Heart left ventricle (tissue), 16 donors: ENCODE data around the gene ARF3. TPM values are rescaled to one million over a fixed set of nuclear protein-coding genes. Genes with fewer than 3 reads are reported as not detected.

Source experiments
- ATAC-seq, 4 donors: fragments of 200-7000 bp; cut with Tn5 transposase; one replicate each; pipeline ENCODE4 v1.9.1; 2020 to 2022; ENCODE audit warnings: moderate library complexity in 4 of 4, mild to moderate bottlenecking in 3 of 4, moderate number of reproducible peaks in 1 of 4
- DNase-seq, 5 donors: peaks; one replicate each; pipeline ENCODE4 v3.0.0-alpha.2; 2020
- H3K27ac ChIP-seq, 12 donors: fragments of 200-600 bp; sonication (generic) in 4 of 12; one replicate each; pipeline versions ENCODE4 v1.5.0 to v1.8.0; 2016 to 2022; ENCODE audit warnings: mild to moderate bottlenecking in 2 of 12
- H3K27me3 ChIP-seq, 9 donors: fragments of 200-600 bp; sonication (generic) in 2 of 9; one replicate each; pipeline versions ENCODE4 v1.5.1 to v1.8.0; 2016 to 2022; ENCODE audit warnings: mild to moderate bottlenecking in 3 of 9
- H3K36me3 ChIP-seq, 9 donors: fragments of 200-600 bp; sonication (generic) in 2 of 9; one replicate each; pipeline versions ENCODE4 v1.5.0 to v1.8.0; 2018 to 2022; ENCODE audit warnings: mild to moderate bottlenecking in 2 of 9
- H3K4me1 ChIP-seq, 12 donors: fragments of 200-600 bp; sonication (generic) in 4 of 12; one replicate each; pipeline versions ENCODE4 v1.5.0 to v1.8.0; 2016 to 2022; ENCODE audit warnings: mild to moderate bottlenecking in 3 of 12
- H3K4me3 ChIP-seq, 12 donors: fragments of 200-600 bp; sonication (generic) in 4 of 12; one replicate each; pipeline versions ENCODE4 v1.5.0 to v1.8.0; 2017 to 2022; ENCODE audit warnings: mild to moderate bottlenecking in 9 of 12, moderate library complexity in 4 of 12
- H3K9me3 ChIP-seq, 12 donors: fragments of 200-600 bp; sonication (generic) in 4 of 12; one replicate each; pipeline versions ENCODE4 v1.5.0 to v1.8.0; 2016 to 2022; ENCODE audit warnings: mild to moderate bottlenecking in 1 of 12
- POLR2A ChIP-seq, 2 donors: fragments of 450-650 bp; IDR thresholded peaks; one replicate each; pipeline ENCODE4 v1.6.1; 2017; ENCODE audit warnings: antibody characterized with exemption in 2 of 2, mild to moderate bottlenecking in 2 of 2, moderate library complexity in 2 of 2
- WGBS, 4 donors: extraction: QIAGEN DNeasy Blood & Tissue Kit in 2 of 4; methylation state at CpG; one replicate each; pipeline versions ENCODE4 v1.1.5 to v1.1.7; 2013 to 2018; 5-methylcytosine and 5-hydroxymethylcytosine counted together
- intact Hi-C, 10 donors: fragments of 100-400 bp; cut with DNase I; formaldehyde crosslinking; loops; one replicate each; pipeline versions ENCODE4 v1.11.1 to v1.14.2; 2022
- polyA plus RNA-seq, 2 donors: library from polyadenylated mRNA; stranded (reverse); fragments of 200-250 nt; gene quantifications; one replicate each; pipeline ENCODE4 v1.2.3, GENCODE V29; 2013
- total RNA-seq, 9 donors: library from RNA; depleted of rRNA in 2 of 9; stranded (reverse); fragments of >200 nt in 2 of 9; fragmentation: NEBNext Ultra II Directional in 3 of 9; extraction: Animal tissue kit (Norgen Biotek cat#: 25700) in 3 of 9; gene quantifications; one replicate each; pipeline versions ENCODE4 v1.1.0 to v1.2.4, GENCODE V29; 2016 to 2023
- TF ChIP-seq, protein P1 (sequence below), 12 donors: fragments of 200-600 bp; sonication (generic) in 4 of 12; IDR thresholded peaks; one replicate each; pipeline versions ENCODE4 v1.5.0 to v1.8.0; 2018 to 2022; ENCODE audit warnings: antibody characterized with exemption in 12 of 12, mild to moderate bottlenecking in 5 of 12
- donor health status: ischemic (EF 13 %, LVEDD 7.1; RV severe dilation, severe dysfunction).
- donor health status: healthy with polysubstance abuse.
- donor health status: DM: no; HTN: yes; CAD: no.
- donor health status: DM: no; HTN: no; CAD: no.
- donor health status: ischemic (EF 25% LVEDD 6.9; RV normal size, moderate dysfunction).
- donor health status: ischemic (EF 25% LVEDD 5.7; RV mildly dilated, moderate dysfunction).
- donor health status: healthy.
- donor health status: DM: yes; HTN: yes; CAD: no.
- donor health status: ischemic (EF 35%, LVEDD 5.7; RV mildly dilated, moderate dysfunction).
- donor health status: nonischemic (EF 11% LVEDD 7.7; RV severe dilation, severe dysfunction).
- donor health status: DM: yes; HTN: yes; CAD: no.
- donor health status: PGD.
- donor health status: ischemic (EF 29% LVEDD 5.4; RV normal size, mild dysfunction).
- donor health status: nonischemic (EF 23%, LVEDD 6.1; RV moderate dilation, normal function).

ARF3 gene
- total and polyA plus RNA-seq, 11 donors: 35.8 to 130 (median 54.0) TPM

- ATAC-seq (peak; percentile 86 to 99 (median 98)), DNase-seq (peak; percentile 66 to 85 (median 74))
- peak overlapping the region in 10 of 12 donors; percentile 11 to 50 (median 36) for H3K4me3 ChIP-seq
- H3K36me3 ChIP-seq: no peaks in the 10 kb centered on the region
- H3K27me3 ChIP-seq: peaks cover 0 to 16% (median 2%) of the 10 kb centered on the region in 9 donors
- 5 to 10% (median 6%) methylated on average over 33 to 37 of the region's 37 CpGs for WGBS, 4 donors
- no peak overlapping the region for H3K27ac ChIP-seq
- H3K4me1 ChIP-seq: peaks cover 0 to 10% (median 7%) of the 10 kb centered on the region in 12 donors
- TF ChIP-seq POLR2A (IDR thresholded peaks at IDR 0.05): no peak
- TF ChIP-seq, protein P1, sequence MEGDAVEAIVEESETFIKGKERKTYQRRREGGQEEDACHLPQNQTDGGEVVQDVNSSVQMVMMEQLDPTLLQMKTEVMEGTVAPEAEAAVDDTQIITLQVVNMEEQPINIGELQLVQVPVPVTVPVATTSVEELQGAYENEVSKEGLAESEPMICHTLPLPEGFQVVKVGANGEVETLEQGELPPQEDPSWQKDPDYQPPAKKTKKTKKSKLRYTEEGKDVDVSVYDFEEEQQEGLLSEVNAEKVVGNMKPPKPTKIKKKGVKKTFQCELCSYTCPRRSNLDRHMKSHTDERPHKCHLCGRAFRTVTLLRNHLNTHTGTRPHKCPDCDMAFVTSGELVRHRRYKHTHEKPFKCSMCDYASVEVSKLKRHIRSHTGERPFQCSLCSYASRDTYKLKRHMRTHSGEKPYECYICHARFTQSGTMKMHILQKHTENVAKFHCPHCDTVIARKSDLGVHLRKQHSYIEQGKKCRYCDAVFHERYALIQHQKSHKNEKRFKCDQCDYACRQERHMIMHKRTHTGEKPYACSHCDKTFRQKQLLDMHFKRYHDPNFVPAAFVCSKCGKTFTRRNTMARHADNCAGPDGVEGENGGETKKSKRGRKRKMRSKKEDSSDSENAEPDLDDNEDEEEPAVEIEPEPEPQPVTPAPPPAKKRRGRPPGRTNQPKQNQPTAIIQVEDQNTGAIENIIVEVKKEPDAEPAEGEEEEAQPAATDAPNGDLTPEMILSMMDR (IDR thresholded peaks at IDR 0.05): peak; percentile 81 to 98 (median 94)
- intact Hi-C loops: loop anchor here (1.0 to 2.0 kb wide), 4 partner anchors 37 to 39 kb away; partner anchors contain the start of gene DDX23 (in 4 of the 10)
- no peaks in the 10 kb centered on the region for H3K9me3 ChIP-seq
These were observed 66.4 kb downstream of the ARF3 start for GRCh38 chr12:48890657-48891418.

GRCh38 chr12:48889679-48890078 is 67.6 kb downstream of the ARF3 start:
- 82 to 94% (median 87%) methylated on average over 3 of the region's 3 CpGs for WGBS, 4 donors
- H3K4me3 ChIP-seq: no peak overlapping the region
- DNase-seq (no peak), ATAC-seq (no peak)
- no peaks in the 10 kb centered on the region for H3K36me3 ChIP-seq
- H3K4me1 ChIP-seq: peaks cover 0 to 10% (median 7%) of the 10 kb centered on the region in 12 donors
- intact Hi-C loops: loop anchor here (1.0 to 2.0 kb wide), 4 partner anchors 35 to 37 kb away; partner anchors contain the start of gene DDX23 (in 4 of the 10)
- no peaks in the 10 kb centered on the region for H3K9me3 ChIP-seq
- no peak overlapping the region for H3K27ac ChIP-seq
- no peak for TF ChIP-seq POLR2A (IDR thresholded peaks at IDR 0.05)
- TF ChIP-seq, protein P1 (IDR thresholded peaks at IDR 0.05): no peak
- H3K27me3 ChIP-seq: peaks cover 0 to 16% (median 2%) of the 10 kb centered on the region in 9 donors

Other genes with a start within 250 kb of the ARF3 start
- gene CCNT1, start 240.8 kb downstream of the ARF3 start, total RNA-seq: 10 to 100 TPM; 11.0 to 29.7 (median 18.1) TPM
- gene CCNT1, start 240.8 kb downstream of the ARF3 start, polyA plus RNA-seq: 1 to 10 TPM; 2.4 to 5.4 TPM
- 100 to 1,000 TPM in 8 of 9 donors, 10 to 100 TPM in 1; 88.4 to 145 (median 106) TPM for gene ADCY6, start 168.4 kb downstream of the ARF3 start, total RNA-seq
- 10 to 100 TPM; 60.6 to 87.7 TPM for gene ADCY6, start 168.4 kb downstream of the ARF3 start, polyA plus RNA-seq
- 10 to 100 TPM in 1 of 9 donors, 1 to 10 TPM in 8; 3.2 to 11.2 (median 5.3) TPM for gene CACNB3, start 139.0 kb downstream of the ARF3 start, total RNA-seq
- 1 to 10 TPM; 4.4 to 5.7 TPM for gene CACNB3, start 139.0 kb downstream of the ARF3 start, polyA plus RNA-seq
- gene DDX23, start 105.3 kb downstream of the ARF3 start, total RNA-seq: 10 to 100 TPM; 25.3 to 51.2 (median 35.8) TPM
- 10 to 100 TPM; 16.8 to 43.2 TPM for gene DDX23, start 105.3 kb downstream of the ARF3 start, polyA plus RNA-seq
- gene RND1, start 91.6 kb downstream of the ARF3 start, total RNA-seq: 1 to 10 TPM in 2 of 9 donors, under 1 TPM in 5, not detected in 2; 0.35 to 1.5 (median 0.60) TPM
- under 1 TPM; 0.53 to 0.95 TPM for gene RND1, start 91.6 kb downstream of the ARF3 start, polyA plus RNA-seq
- gene FKBP11, start 32.0 kb downstream of the ARF3 start, total RNA-seq: 10 to 100 TPM in 2 of 9 donors, 1 to 10 TPM in 7; 1.6 to 26.0 (median 3.2) TPM
- gene FKBP11, start 32.0 kb downstream of the ARF3 start, polyA plus RNA-seq: 10 to 100 TPM in 1 of 2 donors, 1 to 10 TPM in 1; 5.5 to 28.1 TPM
- gene WNT10B, start 14.2 kb upstream of the ARF3 start, total RNA-seq: 1 to 10 TPM in 1 of 9 donors, under 1 TPM in 7, not detected in 1; 0.12 to 1.3 (median 0.22) TPM
- under 1 TPM; 0.08 to 0.28 TPM for gene WNT10B, start 14.2 kb upstream of the ARF3 start, polyA plus RNA-seq
- gene WNT1, start 20.8 kb upstream of the ARF3 start, total RNA-seq: under 1 TPM in 1 of 9 donors, not detected in 8; 0.29 TPM
- not detected for gene WNT1, start 20.8 kb upstream of the ARF3 start, polyA plus RNA-seq
- gene DDN, start 41.9 kb upstream of the ARF3 start, total RNA-seq: 1 to 10 TPM in 4 of 9 donors, under 1 TPM in 5; 0.40 to 2.8 (median 0.95) TPM
- gene DDN, start 41.9 kb upstream of the ARF3 start, polyA plus RNA-seq: under 1 TPM; 0.42 to 0.91 TPM
- 100 to 1,000 TPM in 2 of 9 donors, 10 to 100 TPM in 7; 72.0 to 107 (median 98.6) TPM for gene PRKAG1, start 61.3 kb upstream of the ARF3 start, total RNA-seq
- gene PRKAG1, start 61.3 kb upstream of the ARF3 start, polyA plus RNA-seq: 10 to 100 TPM; 91.5 to 93.5 TPM
- gene KMT2D, start 103.3 kb upstream of the ARF3 start, total RNA-seq: 10 to 100 TPM; 32.5 to 82.7 (median 55.6) TPM
- 10 to 100 TPM; 38.1 to 47.4 TPM for gene KMT2D, start 103.3 kb upstream of the ARF3 start, polyA plus RNA-seq
- gene RHEBL1, start 112.5 kb upstream of the ARF3 start, total RNA-seq: 1 to 10 TPM in 2 of 9 donors, under 1 TPM in 2, not detected in 5; 0.19 to 2.0 (median 0.72) TPM
- under 1 TPM; 0.37 to 0.50 TPM for gene RHEBL1, start 112.5 kb upstream of the ARF3 start, polyA plus RNA-seq
- 1 to 10 TPM in 1 of 9 donors, under 1 TPM in 8; 0.34 to 1.5 (median 0.76) TPM for gene DHH, start 137.3 kb upstream of the ARF3 start, total RNA-seq
- 1 to 10 TPM in 1 of 2 donors, under 1 TPM in 1; 0.38 to 1.0 TPM for gene DHH, start 137.3 kb upstream of the ARF3 start, polyA plus RNA-seq
- gene LMBR1L, start 153.4 kb upstream of the ARF3 start, total RNA-seq: 10 to 100 TPM; 10.4 to 43.5 (median 27.9) TPM
- 10 to 100 TPM; 17.2 to 23.7 TPM for gene LMBR1L, start 153.4 kb upstream of the ARF3 start, polyA plus RNA-seq
- 100 to 1,000 TPM; 242 to 966 (median 464) TPM for gene TUBA1B, start 173.9 kb upstream of the ARF3 start, total RNA-seq
- gene TUBA1B, start 173.9 kb upstream of the ARF3 start, polyA plus RNA-seq: 1,000 to 10,000 TPM in 1 of 2 donors, 100 to 1,000 TPM in 1; 189 to 1,651 TPM
- 100 to 1,000 TPM; 122 to 280 (median 184) TPM for gene TUBA1A, start 231.6 kb upstream of the ARF3 start, total RNA-seq
- gene TUBA1A, start 231.6 kb upstream of the ARF3 start, polyA plus RNA-seq: 100 to 1,000 TPM in 1 of 2 donors, 10 to 100 TPM in 1; 71.5 to 238 TPM